ENCODE data around the gene MAPK8. TPM values are rescaled to one million over a fixed set of nuclear protein-coding genes. Genes with fewer than 3 reads are reported as not detected.

MAPK8 gene
- total RNA-seq, 4 donors from 2014 or later = 13.6 to 182 (median 41.7) TPM

DNA sequence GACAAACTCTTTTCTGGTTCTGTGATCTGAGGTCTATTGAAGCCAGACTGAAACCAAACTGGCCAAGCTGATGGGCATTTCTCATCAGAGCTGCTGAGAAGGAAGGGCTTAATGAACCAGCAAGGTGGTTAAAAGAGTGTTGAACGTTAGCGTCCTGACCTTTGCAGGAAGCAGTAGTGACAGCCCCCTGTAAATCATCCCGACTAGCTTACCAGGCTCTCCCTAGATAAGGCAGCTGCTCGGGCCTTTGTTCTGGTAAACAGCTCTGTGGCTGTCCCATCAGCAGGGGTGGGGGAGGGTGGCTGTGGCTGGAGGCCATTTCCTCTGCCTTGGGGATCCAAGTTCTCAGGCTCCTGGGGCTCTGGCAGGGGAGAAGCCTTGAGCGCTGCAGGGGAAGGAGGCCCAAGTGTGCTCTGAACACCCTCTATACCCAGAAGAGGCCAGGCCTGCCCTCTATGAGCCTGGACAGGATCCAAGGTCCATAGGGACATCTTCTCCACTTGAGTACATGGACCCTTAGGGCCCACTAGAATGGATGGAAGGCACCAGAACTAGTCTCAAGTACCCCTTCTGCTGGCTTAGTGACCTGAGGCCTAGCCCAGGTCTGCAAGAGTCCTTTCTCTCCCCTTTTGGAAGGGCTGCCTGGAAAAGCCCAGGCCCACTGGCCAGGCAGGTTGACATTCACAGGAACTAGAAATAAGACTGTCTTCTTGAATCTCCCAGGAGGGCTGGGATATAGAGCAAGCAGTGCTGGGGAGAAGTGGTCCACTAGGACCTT, 163.8 kb downstream of the MAPK8 start:
- TF ChIP-seq, protein P1, sequence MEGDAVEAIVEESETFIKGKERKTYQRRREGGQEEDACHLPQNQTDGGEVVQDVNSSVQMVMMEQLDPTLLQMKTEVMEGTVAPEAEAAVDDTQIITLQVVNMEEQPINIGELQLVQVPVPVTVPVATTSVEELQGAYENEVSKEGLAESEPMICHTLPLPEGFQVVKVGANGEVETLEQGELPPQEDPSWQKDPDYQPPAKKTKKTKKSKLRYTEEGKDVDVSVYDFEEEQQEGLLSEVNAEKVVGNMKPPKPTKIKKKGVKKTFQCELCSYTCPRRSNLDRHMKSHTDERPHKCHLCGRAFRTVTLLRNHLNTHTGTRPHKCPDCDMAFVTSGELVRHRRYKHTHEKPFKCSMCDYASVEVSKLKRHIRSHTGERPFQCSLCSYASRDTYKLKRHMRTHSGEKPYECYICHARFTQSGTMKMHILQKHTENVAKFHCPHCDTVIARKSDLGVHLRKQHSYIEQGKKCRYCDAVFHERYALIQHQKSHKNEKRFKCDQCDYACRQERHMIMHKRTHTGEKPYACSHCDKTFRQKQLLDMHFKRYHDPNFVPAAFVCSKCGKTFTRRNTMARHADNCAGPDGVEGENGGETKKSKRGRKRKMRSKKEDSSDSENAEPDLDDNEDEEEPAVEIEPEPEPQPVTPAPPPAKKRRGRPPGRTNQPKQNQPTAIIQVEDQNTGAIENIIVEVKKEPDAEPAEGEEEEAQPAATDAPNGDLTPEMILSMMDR (IDR thresholded peaks at IDR 0.05) = no peak
- TF ChIP-seq POLR2A (IDR thresholded peaks at IDR 0.05) = no peak
- H3K36me3 ChIP-seq = no peaks in the 10 kb centered on the region
- intact Hi-C loops (cut with DNase I; ENCODE audit: low total_unique reads) = no loop called here
- H3K4me3 ChIP-seq = no peak overlapping the region
- H3K27me3 ChIP-seq = no peaks in the 10 kb centered on the region
- no peaks in the 10 kb centered on the region for H3K9me3 ChIP-seq
- no peak overlapping the region for H3K27ac ChIP-seq
- H3K4me1 ChIP-seq = no peaks in the 10 kb centered on the region
- DNase-seq = peak in 1 of 2 donors; percentile 19

DNA sequence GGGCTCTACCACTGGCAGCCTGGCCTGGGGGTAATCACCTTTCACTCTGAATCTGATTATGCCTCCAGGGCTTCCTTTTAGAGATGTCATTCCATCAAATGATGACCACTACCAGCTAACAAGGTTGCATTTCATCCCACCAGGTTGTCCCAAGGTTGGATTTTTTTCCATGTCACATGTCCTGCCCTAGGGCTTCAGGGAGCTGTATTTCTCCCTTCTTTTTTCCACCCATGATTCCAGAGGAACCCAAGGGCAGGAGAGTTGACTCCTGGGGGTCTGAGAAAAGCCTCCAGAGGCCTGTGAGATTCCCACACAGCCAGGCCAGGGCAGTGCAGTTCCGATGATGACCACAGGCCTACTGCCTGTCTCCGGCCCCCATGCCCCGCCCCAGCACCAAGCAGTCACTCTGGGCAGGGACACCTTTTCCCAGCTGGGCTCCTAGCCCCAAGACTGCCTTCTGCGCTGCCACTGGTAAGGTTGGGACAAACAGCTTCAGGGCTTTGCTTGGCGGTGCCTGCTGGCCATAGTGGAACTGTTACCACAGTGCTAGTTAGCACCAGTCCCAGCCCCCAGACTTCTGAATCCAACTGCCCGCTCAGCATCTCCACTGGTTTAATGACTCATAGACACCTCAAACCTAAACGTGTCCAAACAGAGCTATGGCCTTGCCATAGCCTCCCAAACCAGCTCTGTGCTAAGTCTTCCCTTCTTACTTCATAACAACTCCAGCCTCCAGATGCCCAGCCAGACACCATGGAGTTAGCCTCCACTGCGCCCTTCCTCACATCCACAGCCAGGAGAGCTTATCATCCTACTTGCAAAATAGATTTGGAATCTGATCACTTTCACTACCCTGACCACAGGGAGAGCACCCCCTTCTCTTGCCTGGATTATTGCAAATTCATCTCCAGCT, 164.7 kb downstream of the MAPK8 start:
- H3K4me1 ChIP-seq = no peaks in the 10 kb centered on the region
- H3K9me3 ChIP-seq = no peaks in the 10 kb centered on the region
- no peak overlapping the region for H3K27ac ChIP-seq
- no peaks in the 10 kb centered on the region for H3K36me3 ChIP-seq
- intact Hi-C loops (cut with DNase I; ENCODE audit: low total_unique reads) = no loop called here
- DNase-seq = no peak
- TF ChIP-seq POLR2A (IDR thresholded peaks at IDR 0.05) = no peak
- TF ChIP-seq, protein P1 (IDR thresholded peaks at IDR 0.05) = no peak
- no peak overlapping the region for H3K4me3 ChIP-seq
- no peaks in the 10 kb centered on the region for H3K27me3 ChIP-seq

DNA sequence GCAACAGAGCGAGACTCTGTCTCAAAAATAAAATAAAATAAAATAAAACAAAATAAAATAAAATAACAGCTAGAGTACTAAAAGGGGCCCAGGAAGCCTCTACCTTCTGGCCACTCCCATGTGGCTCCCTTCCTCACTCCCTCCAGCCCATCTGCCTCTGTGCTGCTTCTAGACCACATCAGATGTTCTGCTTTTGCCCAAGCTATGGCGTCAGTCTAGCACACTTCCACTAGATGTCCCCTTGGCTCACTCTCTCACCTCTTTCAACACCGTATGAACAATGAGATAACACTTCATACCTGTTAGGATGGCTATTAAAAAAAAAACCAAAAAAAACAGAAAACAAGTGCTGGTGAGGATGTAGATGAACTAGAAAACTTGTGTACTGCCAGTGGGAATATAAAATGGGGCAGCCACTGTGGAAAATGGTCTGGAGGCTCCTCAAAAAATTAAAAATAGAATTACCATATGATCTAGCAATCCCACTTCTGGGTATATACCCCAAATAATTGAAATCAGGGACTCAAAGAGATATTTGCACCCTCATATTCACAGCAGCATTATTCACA, 166.1 kb downstream of the MAPK8 start:
- TF ChIP-seq, protein P1 (IDR thresholded peaks at IDR 0.05) = no peak
- TF ChIP-seq POLR2A (IDR thresholded peaks at IDR 0.05) = no peak
- Histone ChIP-seq H3K27ac (no peak overlapping the region), H3K27me3 (no peaks in the 10 kb centered on the region), H3K4me1 (no peaks in the 10 kb centered on the region), H3K4me3 (no peak overlapping the region), H3K36me3 (no peaks in the 10 kb centered on the region), H3K9me3 (no peaks in the 10 kb centered on the region)
- intact Hi-C loops (cut with DNase I; ENCODE audit: low total_unique reads) = no loop called here
- DNase-seq = no peak

DNA sequence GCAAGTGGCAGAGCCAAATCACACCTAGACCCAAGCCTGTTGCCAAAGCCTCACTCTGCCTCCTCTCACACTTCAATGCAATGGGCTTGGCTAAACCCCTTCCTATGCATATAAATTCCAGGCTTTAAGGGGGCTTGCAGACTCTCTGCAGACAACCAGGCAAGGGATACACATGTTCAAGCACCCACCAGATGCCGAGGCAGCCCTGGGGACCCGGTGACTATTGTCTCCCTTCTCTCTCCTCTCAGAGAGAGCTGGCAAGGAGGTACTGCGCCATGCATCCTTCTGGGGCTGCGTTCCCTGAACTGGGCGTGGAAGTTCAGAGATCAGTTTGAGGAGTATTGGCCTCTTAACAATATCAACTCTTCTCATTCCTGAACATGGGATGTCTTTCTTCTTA, 167.2 kb downstream of the MAPK8 start:
- DNase-seq = no peak
- no peak overlapping the region for H3K4me3 ChIP-seq
- no peaks in the 10 kb centered on the region for H3K27me3 ChIP-seq
- no peaks in the 10 kb centered on the region for H3K36me3 ChIP-seq
- no peaks in the 10 kb centered on the region for H3K4me1 ChIP-seq
- H3K27ac ChIP-seq = no peak overlapping the region
- intact Hi-C loops (cut with DNase I; ENCODE audit: low total_unique reads) = no loop called here
- TF ChIP-seq, protein P1 (IDR thresholded peaks at IDR 0.05) = no peak
- TF ChIP-seq POLR2A (IDR thresholded peaks at IDR 0.05) = no peak
- H3K9me3 ChIP-seq = no peaks in the 10 kb centered on the region
